Measurements from ENCODE around the gene PCNP.

DNA sequence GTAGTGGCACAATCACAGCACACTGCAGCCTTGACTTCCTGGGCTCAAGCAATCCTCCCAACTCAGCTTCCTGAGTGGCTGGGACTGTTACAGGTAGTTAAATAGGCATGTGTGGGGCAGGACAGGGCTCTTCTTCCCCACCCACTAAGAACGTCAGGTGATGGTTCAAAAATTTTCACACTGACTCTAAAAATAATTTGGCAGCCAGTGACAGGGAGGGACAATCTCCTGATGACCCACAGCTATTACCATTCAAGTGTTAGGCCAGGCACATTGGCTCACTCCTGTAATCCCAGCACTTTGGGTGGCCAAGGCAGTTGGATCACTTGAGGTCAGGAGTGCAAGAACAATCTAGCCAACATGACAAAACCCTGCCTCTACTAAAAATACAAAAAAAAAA, 24.5 kb upstream of the PCNP start:
- TF ChIP-seq POLR2A (IDR thresholded peaks at IDR 0.05; ENCODE audit: low read length) (no peak), GATA1 (IDR thresholded peaks at IDR 0.05; ENCODE audit: low read depth, low read length) (no peak)
